Right atrium auricular region (tissue), 2 donors: Measurements from ENCODE around the gene AGPS. TPM values are rescaled to one million over a fixed set of nuclear protein-coding genes. Genes with fewer than 3 reads are reported as not detected.
"Not testable (repeated sequence)": the region's sequence is repeated elsewhere in the genome, so short reads cannot be mapped to it uniquely, and the experiment has no call there.

Experiments
- DNase-seq: peaks from one replicate; pipeline ENCODE4 v3.0.0-alpha.2; 2019; ENCODE audit warnings: low spot score
- H3K27ac ChIP-seq, 2 donors: fragments of 200-600 bp; sonication (generic); 1 replicate in 1 of 2; 2 replicates in 1 of 2; pipeline ENCODE4 v1.5.1; 2016 to 2019
- H3K27me3 ChIP-seq, 2 donors: fragments of 200-600 bp; sonication (generic); one replicate each; pipeline versions ENCODE4 v1.5.1 to v1.6.0; 2017 to 2019
- H3K36me3 ChIP-seq: fragments of 200-600 bp; sonication (generic); one replicate; pipeline ENCODE4 v1.5.1; 2016
- H3K4me1 ChIP-seq, 2 donors: fragments of 200-600 bp; sonication (generic); one replicate each; pipeline versions ENCODE4 v1.5.1 to v1.6.0; 2017 to 2019
- H3K4me3 ChIP-seq, 2 donors: fragments of 200-600 bp; sonication (generic); 1 replicate in 1 of 2; 2 replicates in 1 of 2; pipeline ENCODE4 v1.5.1; 2017 to 2019; ENCODE audit warnings: mild to moderate bottlenecking in 1 of 2, moderate library complexity in 1 of 2
- H3K9me3 ChIP-seq, 2 donors: fragments of 200-600 bp; sonication (generic); one replicate each; pipeline ENCODE4 v1.5.1; 2019
- CTCF ChIP-seq, 2 donors: fragments of 200-600 bp; sonication (generic); IDR thresholded peaks; one replicate each; pipeline ENCODE4 v1.5.1; 2019; ENCODE audit warnings: antibody characterized with exemption in 2 of 2
- total RNA-seq, 2 donors: library from RNA; depleted of rRNA; stranded (reverse); fragments of >200 nt; gene quantifications; one replicate each; pipeline ENCODE4 v1.1.0, GENCODE V29; 2016

Gene AGPS
- total RNA-seq, 2 donors from 2014 or later, result 12.3 to 17.8 TPM

DNA sequence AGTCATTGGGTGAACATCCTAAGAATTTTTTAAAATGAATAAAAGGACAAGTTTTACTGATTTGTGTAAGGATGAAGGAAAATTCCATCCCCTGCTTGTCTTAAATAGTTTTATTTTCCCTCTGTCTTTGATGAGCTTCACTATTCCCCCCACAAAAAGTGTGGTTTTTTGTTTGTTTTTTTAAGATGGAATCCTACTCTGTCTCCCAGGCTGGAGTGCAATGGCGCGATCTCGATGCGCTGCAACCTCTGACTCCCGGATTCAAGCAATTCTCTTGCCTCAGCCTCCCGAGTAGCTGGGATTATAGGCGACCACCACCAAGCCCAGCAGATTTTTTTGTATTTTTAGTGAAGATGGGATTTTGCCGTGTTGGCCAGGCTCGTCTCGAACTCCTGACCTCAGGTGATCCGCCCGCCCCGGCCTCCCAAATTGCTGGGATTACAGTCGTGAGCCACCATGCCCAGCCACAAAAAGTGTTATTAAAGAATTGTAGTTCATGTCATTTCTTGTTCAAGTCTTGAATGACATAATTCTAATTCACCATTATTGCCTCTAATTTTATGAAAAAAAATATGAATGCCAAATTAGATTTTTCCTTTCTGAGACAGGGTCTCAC, 91.7 kb downstream of the AGPS start:
- no peak for DNase-seq
- H3K27ac ChIP-seq, result no peak overlapping the region
- H3K4me1 ChIP-seq, result no peaks in the 10 kb centered on the region
- no peaks in the 10 kb centered on the region for H3K27me3 ChIP-seq
- no peak for TF ChIP-seq CTCF (IDR thresholded peaks at IDR 0.05)
- H3K9me3 ChIP-seq, result no peaks in the 10 kb centered on the region
- H3K4me3 ChIP-seq, result no peak overlapping the region
- peaks cover 8% of the 10 kb centered on the region for H3K36me3 ChIP-seq

DNA sequence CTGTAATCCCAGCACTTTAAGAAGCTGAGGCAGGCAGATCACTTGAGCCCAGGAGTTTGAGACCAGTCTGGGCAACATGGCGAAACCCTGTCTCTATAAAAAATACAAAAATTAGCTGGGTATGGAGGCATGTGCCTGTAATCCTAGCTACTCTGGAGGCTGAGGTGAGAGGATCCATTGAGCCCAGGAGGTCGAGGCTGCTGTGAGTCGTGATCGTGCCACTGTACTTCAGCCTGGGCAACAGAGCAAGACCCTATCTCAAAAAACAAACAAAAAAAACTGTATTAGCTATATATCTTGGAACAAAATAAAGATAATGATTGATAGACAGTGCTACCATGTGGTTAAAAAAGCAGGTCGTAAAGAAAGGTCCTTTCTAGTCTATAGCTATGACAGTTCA, 93.1 kb downstream of the AGPS start:
- not testable (repeated sequence) for H3K27me3 ChIP-seq, H3K27ac ChIP-seq, H3K4me1 ChIP-seq, H3K4me3 ChIP-seq, H3K9me3 ChIP-seq, DNase-seq, H3K36me3 ChIP-seq

DNA sequence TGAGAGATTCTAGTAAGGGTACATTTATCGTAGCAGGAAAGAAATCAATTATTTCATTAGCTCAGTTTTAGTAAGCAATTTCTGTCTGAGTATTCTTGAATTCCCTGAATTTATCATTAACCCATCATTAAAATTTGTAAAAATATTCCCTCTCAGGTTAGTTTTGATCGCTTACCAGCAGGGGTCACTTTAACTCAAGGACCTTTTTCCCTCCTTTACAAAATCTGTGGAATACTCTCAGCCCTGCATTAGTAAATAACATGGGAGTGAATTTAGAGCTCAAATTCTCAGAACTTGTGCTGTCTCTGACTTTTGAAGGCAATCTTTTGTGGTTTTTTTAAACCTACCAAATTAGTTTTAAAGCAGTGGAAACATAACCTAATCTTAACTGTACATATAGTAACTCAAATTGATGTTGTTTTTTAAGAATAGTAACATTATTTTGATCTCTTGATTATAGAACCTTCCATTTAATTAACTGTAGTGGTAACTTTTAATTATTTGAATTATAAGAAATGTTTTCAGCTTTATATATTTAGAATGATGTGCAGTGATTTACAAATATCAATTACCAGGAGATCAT, 97.2 kb downstream of the AGPS start:
- no peaks in the 10 kb centered on the region for H3K9me3 ChIP-seq
- no peaks in the 10 kb centered on the region for H3K27me3 ChIP-seq
- H3K27ac ChIP-seq, result no peak overlapping the region
- DNase-seq, result no peak
- H3K4me3 ChIP-seq, result no peak overlapping the region
- peaks cover 10% of the 10 kb centered on the region for H3K36me3 ChIP-seq
- H3K4me1 ChIP-seq, result no peaks in the 10 kb centered on the region
- peak; percentile 29 to 66 for TF ChIP-seq CTCF (IDR thresholded peaks at IDR 0.05)

GRCh38 chr2:177495945-177496344, 103.4 kb downstream of the AGPS start:
- Histone ChIP-seq H3K27me3 (no peaks in the 10 kb centered on the region), H3K9me3 (no peaks in the 10 kb centered on the region), H3K4me1 (no peaks in the 10 kb centered on the region), H3K27ac (no peak overlapping the region), H3K36me3 (peaks cover 9% of the 10 kb centered on the region), H3K4me3 (no peak overlapping the region)
- DNase-seq, result no peak
- no peak for TF ChIP-seq CTCF (IDR thresholded peaks at IDR 0.05)

DNA sequence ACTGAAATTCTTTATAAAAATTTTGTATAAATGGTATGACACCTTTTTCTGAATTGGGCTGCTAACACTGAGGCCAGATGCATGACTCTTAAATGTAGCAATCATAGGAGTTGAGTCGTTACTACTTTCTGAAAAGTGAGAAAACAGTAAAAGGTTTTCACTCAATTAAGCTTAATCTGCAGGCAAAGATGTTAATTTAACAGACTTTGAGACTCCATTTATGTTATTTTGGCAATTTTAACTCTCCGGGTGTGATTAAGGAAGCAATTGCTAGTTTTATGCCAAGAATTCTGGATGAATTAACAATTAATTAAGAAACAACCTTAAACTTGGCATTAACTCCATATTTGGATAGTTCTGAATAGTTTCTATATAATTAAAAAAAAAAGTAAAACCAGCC, 104.3 kb downstream of the AGPS start:
- DNase-seq, result no peak
- Histone ChIP-seq H3K4me3 (no peak overlapping the region), H3K27ac (no peak overlapping the region), H3K27me3 (no peaks in the 10 kb centered on the region), H3K9me3 (no peaks in the 10 kb centered on the region), H3K4me1 (no peaks in the 10 kb centered on the region), H3K36me3 (peaks cover 9% of the 10 kb centered on the region)
- no peak for TF ChIP-seq CTCF (IDR thresholded peaks at IDR 0.05)

- Histone ChIP-seq H3K4me3 (no peak overlapping the region), H3K27me3 (no peaks in the 10 kb centered on the region), H3K36me3 (no peaks in the 10 kb centered on the region), H3K27ac (no peak overlapping the region), H3K4me1 (no peaks in the 10 kb centered on the region), H3K9me3 (no peaks in the 10 kb centered on the region)
- no peak for DNase-seq
- no peak for TF ChIP-seq CTCF (IDR thresholded peaks at IDR 0.05)
Observed at GRCh38 chr2:177501186-177501585, 108.6 kb downstream of the AGPS start.
